ENCODE measurements around the gene OAS1.

DNA sequence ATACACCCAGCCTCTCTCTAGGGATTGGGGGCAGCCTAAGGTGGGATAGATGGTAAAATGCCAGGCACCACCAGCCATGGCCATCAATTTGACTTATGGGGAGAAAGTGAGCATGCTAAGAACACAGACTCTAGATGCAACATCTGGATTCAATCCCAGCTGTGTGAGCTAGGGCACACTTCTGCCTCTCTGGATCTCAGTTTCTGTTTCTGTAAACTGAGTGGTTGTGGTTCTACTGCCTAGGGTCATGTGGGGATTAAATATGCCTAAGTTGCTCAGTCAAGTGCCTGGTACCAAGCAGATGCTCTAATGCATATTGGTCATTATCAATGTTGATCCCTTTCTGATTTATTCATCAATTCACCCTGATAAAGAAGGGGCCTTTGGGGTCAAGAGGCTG lies 12.6 kb upstream of the OAS1 start:
- no peak for TF ChIP-seq CTCF (IDR thresholded peaks at IDR 0.05; ENCODE audit: control extremely low read depth in 1 of 3, insufficient read depth in 1 of 3, low read depth in 1 of 3, low read length in 3 of 3)
- no peak for TF ChIP-seq SP1 (IDR thresholded peaks at IDR 0.05; ENCODE audit: low read depth, low read length)
- no peak for TF ChIP-seq SIRT6 (IDR thresholded peaks at IDR 0.05; ENCODE audit: low read length)
- no peak for TF ChIP-seq USF2 (IDR thresholded peaks at IDR 0.05; ENCODE audit: low read length)
- no peak for TF ChIP-seq EGR1 (IDR thresholded peaks at IDR 0.05; ENCODE audit: borderline replicate concordance, low read depth, low read length)
- no peak for TF ChIP-seq ASH2L (IDR thresholded peaks at IDR 0.05; ENCODE audit: low read length)
- TF ChIP-seq TAF1 (IDR thresholded peaks at IDR 0.05; ENCODE audit: low read depth, low read length), result no peak
- TF ChIP-seq POLR2A (IDR thresholded peaks at IDR 0.05; ENCODE audit: control extremely low read depth in 1 of 2, low read depth in 2 of 2, low read length in 2 of 2), result no peak
- no peak for TF ChIP-seq CHD2 (IDR thresholded peaks at IDR 0.05; ENCODE audit: low read length)
